ENCODE measurements around the gene THAP10.
"Not testable (repeated sequence)": the region's sequence is repeated elsewhere in the genome, so short reads cannot be mapped to it uniquely, and the experiment has no call there.

Gene THAP10

DNA sequence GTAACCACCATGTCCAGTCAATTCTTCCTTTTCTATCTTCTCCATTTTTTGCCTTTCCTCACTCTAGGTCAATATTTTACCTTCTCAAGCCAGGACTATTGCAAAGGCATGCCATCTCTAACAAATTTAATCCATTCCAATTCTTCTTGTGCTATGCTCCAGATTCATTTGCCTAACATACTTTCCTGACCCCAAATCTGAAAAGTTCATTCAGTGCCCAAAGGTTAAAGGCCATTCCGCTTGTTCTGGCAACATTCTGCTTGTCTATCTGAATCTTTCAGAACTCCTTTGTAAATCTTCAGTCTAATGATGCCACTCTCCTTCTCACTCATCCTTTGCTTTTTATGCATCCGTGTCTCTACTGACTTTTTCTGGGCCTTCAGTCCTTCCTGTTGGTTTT, 15.6 kb downstream of the THAP10 start:
- no peak for DNase-seq (ENCODE audit: low read depth in 2 of 2)

DNA sequence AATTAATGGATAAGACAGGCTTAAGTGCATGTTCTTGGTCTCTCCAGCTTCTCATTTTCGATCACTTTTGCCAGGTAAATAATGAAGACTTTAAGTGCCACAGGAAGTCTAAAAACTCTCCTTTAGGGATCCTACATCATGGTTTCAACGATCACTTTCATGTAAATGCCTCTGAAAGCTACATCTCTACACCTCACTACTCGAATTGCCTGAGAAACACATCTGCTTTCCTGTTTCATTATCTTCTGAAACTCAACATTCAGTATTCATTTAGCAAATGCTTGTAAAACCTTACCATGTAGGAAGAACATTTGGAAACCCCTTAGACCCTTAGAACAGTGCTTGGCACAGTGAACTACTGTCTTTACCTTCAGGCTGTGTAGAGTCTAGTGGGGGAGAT, 16.2 kb downstream of the THAP10 start:
- DNase-seq (ENCODE audit: low read depth in 2 of 2): no peak

DNA sequence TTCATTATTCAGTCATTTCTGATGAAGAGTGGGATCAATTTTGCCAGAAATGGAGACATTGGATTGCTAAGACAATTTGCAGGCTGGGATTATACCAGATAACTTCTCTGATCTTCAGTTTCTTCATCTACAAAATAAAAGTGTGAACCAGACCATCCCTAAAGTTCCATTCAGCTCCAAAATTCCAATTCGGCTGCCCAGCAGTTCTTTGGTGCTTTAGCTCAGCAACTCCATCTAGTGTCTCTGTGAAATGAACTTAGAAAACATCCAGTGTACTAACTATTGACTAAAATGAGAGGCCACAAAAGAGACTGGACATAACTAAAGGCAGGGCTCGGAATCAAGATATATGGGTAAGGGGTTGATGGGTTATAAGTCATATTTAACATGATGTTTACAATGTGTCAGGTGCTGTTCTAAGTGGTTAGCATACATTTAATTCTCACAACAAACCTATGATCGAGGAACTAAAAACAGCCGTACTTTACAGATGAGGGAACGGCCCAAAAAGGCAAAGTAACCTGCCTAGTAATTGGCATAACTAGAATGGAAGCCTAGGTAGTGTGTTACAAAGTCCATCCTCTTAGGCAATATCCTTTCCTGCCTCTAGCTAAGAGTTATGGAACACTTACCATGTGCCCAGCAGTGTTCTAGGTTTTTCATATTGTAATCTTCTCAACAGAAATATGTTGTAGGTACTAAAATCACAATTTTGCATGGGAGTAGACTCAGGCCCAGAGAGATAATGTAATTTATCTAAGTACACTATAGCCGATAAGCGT, 17.0 kb downstream of the THAP10 start:
- DNase-seq (ENCODE audit: low read depth in 2 of 2): no peak

DNA sequence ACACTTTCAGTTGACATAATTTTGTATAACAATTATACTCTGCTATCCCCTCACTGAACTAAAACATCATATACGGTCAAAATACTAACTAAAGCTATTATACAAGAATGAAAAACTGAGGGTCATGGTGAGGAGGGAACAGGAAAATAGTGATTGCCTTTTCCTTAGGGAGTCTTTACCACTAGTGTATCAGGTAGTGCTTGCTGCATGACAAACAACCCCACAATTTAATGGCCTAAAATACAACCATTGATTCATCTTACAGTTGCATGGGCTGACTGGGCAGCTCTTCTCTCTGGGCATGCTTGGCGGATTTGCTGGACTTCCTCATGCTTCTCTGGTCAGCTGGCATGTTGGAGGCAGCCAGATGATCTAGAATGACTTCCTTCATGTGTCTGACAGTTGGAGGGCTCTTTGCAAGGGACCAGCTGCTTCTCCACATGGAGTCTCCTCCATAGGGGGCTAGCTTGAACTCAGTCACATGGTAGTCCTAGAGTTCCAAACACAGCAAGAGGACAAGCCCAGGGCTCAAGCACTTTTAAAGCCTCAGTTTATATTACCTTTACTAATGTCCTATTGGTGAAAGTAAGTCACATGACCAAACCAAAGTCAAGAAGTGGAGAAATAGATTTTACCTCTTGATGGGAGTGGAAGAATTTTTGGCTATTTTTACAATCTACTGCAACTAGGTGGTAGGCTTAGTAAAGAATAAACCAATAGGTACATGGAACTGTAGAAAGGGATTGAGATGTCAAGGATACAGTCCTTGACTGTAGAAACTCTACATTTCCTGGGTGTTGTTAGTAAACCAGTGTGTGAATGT, 18.8 kb downstream of the THAP10 start:
- DNase-seq (ENCODE audit: low read depth in 2 of 2): no peak

DNA sequence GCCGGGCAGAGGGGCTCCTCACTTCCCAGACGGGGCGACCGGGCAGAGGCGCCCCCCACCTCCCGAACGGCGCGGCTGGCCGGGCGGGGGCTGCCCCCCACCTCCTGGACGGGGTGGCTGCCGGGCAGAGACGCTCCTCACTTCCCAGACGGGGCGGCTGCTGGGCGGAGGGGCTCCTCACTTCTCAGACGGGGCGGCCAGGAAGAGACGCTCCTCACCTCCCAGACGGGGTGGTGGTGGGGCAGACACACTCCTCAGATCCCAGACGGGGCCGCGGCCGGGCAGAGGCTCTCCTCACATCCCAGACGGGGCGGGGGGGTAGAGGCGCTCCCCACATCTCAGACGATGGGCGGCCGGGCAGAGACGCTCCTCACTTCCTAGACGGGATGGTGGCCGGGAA, 20.7 kb downstream of the THAP10 start:
- not testable (repeated sequence) for DNase-seq (ENCODE audit: low read depth in 2 of 2)

DNA sequence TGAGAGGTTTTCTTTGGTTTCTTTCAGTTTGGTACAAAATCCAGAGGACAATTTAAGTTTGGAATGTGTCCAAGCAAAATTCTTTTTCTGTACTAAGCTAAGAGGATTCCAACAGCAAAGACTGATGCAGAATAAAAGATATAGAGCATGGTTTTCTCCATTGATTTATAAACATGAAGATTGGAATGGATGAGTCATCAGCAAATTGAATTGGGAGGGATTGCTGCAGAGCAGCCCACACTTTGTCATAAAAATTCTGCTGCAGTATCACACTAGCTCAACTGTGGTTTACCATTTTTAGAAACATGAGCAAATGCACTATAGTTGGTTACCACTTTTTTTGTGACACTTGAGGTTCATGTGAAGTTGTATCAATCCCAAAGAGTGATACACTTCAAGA, 22.2 kb downstream of the THAP10 start:
- no peak for DNase-seq (ENCODE audit: low read depth in 2 of 2)

DNA sequence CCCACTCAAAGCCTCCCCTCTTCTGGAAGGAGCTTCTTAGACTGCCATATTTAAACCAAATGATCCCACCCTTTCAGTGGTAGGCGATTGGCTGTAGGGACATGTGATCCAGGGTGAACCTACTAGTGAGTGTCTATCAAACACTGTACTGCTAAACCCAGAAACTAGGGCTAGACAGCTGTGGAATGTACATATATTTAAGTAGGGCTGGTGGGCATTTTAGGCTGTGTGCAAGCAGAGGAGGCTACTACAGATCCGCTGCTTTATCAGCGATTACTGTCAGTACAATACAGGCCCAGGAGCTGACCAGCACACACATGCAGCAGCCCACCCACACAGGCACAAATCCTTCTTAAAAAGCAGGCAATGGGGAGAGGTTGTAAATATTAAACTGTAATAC, 22.9 kb downstream of the THAP10 start:
- DNase-seq (ENCODE audit: low read depth in 2 of 2): no peak

DNA sequence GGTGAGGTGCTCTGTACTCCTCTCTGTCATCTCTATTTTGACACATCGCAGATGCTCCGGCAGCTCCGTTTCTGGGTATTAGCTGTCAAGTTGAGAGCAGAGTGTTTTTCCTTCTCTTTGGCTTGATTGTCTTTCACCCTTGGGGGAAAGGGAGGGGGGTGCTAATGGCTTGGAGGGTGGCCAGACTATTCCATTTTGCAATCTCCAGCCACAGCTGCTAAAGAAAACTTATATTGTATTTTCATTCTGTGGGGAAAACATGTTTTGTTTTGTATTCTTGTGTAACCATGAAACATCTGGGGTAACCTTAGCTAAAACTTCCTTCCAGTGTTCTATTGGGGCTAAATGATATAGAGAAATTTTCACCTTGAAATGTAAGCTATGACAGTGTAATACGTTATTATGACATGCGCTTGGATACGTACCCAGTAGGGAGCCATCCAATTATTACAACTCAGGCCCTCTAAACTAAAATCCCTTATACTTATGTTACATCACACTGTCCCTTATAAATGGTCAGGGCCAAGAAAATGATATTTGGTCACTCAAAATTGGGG, 24.2 kb downstream of the THAP10 start:
- no peak for DNase-seq (ENCODE audit: low read depth in 2 of 2)

DNA sequence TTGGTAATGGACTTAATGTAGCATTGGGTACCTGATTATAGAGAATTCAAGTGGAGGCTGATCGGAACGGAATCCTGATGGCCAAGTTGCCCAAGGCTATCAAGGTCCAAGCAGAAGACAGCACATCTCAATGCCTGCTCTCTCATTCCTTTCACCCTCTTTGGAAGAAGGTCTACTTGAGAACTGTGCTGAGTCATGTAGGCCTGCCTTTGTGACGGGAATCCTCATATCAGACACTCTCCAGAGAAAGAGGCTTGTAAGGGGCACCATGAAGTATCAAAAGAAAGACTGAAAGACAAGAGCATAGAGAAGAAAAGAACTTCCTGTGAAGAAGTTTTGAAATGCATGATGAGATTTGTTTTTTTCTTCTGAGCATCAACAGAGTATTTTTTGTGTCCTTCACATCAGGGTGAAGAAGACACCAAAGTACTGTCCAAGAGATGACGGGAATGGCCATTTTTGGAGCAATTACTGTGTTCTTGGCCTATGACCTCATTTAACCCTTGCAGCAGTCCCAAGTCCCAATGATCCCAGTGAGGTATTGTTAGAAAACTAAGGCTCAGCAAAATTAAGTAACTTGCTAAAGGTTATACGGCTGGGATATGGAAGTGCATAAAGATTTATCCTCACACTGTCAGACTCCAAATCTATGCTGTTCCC, 25.1 kb downstream of the THAP10 start:
- no peak for DNase-seq (ENCODE audit: low read depth in 2 of 2)

DNA sequence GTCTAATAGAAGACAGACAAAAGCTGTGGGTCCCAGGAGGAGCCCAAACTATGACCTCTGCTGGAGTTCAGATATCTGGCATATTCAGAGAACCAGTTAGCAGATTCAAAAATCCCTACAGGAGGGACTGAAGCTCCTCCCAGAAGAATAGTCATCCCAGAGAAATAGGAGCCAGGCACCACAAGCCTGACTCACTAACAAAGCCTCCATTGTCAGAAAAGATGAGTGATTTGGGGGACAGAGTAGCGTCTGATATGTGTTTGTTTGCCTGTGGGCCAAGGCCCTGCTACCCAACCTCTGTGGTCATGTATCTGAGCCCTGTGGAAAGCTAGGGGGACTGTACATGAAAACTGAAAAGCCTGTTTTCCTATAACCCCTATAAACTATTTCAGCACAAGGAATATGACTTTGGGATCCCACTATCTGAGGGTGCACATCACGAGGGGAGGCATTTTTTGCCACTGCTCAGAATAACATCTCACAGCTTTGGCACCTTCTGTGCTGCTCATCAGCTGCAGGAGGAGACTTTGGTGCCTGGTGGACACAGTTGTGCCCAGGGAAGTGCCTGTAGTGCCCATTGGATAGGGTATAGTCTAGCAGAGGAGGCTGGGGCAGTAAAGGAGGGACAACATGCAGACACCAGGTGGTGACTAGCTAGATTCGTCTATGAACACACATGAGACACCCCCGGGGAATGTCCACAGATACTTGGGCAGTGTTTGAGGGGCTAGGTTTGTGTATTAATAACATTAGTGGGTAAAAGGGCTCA, 28.6 kb downstream of the THAP10 start:
- no peak for DNase-seq (ENCODE audit: low read depth in 2 of 2)

DNA sequence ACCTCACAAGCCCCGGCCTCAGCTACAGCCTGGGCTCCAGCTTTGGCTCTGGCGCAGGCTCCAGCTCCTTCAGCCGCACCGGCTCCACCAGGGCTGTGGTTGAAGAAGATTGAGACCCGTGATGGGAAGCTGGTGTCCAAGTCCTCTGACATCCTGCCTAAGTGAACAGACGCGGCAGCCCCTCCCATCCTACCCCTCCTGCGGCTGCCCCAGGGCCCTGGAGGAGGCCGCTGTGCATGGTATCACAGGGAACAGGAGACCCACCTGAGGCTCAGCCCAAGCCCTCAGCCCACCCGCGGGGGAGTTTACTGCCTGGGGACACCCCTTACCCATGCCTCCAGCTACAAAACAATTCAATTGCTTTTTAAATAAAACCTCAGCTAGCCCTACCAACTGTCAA, 32.2 kb downstream of the THAP10 start:
- no peak for DNase-seq (ENCODE audit: low read depth in 2 of 2)

DNA sequence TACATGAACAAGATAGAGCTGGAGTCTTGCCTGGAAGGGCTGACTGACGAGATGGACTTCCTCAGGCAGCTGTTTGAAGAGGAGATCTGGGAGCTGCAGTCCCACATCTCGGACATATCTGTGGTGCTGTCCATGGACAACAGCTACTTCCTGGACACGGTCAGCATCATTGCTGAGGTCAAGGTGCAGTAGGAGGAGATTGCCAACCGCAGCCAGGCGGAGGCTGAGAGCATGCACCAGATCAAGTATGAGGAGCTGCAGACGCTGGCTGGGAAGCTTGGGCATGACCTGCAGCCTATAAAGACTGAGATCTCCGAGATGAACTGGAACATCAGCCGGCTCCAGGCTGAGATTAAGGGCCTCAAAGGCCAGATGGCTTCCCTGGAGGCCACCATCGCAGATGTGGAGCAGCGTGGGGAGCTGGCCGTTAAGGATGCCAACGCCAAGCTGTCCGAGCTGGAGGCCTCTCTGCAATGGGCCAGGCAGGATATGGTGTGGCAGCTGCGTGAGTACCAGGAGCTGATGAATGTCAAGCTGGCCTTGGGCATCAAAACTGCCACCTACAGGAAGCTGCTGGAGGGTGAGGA, 32.8 kb downstream of the THAP10 start:
- no peak for DNase-seq (ENCODE audit: low read depth in 2 of 2)

DNA sequence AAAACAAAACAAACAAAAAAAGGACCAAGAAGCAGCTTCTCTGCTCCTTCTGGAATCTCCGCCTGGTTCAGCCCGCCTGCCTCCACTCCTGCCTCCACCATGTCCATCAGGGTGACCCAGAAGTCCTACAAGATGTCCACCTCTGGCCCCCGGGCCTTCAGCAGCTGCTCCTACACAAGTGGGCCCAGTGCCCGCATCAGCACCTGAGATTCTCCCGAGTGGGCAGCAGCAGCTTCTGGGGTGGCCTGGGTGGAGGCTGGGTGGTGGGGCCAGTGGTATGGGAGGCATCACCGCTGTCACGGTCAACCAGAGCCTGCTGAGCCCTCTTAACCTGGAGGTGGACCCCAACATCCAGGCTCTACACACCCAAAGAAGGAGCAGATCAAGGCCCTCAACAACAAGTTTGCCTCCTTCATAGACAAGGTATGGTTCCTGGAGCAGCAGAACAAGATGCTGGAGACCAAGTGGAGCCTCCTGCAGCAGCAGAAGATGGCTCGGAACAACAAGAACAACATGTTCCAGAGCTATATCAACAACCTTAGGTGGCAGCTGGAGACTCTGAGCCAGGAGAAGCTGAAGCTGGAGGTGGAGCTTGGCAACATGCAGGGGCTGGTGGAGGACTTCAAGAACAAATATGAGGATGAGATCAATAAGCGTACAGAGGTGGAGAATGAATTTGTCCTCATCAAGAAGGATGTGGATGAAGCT, 33.5 kb downstream of the THAP10 start:
- DNase-seq (ENCODE audit: low read depth in 2 of 2): not testable (repeated sequence)

DNA sequence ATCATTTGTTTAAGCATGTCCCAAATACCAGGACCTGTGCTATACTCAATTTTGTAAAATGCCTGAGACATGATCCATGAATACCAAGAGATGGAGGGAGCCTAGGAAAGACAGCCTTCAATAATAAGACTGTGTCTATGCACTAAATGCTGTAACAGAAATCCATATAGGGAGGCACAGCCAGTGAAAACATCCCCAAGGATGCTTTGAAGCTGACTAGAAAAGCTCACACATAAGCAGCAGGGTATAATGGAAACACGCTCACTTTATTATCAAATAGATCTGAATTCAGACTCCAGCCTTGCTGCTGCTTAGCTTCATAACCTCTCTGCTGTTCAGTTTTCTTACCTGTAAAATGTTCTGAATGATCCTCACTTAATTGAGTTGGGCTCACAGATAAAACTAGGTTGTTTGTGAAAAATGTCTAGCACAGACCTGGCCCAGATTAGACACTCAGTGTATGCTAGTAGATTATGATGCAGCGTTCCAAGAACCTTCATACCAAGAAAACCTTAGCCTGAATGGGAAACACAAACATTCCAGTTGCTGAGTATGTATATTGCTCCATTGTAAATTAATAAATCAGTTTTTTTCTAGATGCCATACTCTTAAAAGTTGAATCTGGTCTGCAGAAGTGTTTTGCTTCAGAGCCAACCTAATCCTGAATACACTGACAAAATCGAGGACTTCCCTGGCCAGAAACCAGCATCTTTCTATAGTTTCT, 34.5 kb downstream of the THAP10 start:
- no peak for DNase-seq (ENCODE audit: low read depth in 2 of 2)

DNA sequence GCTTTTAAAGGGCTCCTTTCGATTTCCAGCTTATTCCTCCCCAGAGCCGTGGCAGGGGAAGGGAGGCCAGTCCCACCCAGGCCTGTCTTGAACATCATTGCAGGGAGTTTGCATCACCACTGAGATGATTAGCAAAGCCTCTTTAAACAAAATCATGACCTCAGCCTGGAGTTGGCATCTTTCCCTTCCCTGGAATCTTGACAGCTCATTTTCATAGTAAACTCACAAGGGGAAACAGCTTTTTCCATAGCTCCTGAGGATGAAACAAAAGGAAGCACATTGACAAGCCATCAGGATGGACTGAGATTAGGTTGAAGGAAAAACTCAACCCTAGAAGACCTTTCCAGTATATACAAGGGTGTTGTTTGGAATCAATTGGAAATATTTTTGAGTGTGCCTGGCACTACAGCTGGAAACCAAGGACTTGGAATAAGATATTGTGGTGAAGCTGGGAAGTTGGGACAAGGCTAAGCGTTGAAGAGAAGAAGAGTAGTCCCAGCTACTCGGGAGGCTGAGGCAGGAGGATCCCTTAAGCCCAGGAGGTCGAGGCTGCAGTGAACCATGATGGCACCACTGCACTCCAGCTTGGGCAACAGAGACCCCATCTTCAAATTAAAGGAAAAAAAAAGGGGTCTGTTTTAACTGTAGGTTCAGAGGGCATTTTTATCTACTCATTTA, 35.2 kb downstream of the THAP10 start:
- no peak for DNase-seq (ENCODE audit: low read depth in 2 of 2)

DNA sequence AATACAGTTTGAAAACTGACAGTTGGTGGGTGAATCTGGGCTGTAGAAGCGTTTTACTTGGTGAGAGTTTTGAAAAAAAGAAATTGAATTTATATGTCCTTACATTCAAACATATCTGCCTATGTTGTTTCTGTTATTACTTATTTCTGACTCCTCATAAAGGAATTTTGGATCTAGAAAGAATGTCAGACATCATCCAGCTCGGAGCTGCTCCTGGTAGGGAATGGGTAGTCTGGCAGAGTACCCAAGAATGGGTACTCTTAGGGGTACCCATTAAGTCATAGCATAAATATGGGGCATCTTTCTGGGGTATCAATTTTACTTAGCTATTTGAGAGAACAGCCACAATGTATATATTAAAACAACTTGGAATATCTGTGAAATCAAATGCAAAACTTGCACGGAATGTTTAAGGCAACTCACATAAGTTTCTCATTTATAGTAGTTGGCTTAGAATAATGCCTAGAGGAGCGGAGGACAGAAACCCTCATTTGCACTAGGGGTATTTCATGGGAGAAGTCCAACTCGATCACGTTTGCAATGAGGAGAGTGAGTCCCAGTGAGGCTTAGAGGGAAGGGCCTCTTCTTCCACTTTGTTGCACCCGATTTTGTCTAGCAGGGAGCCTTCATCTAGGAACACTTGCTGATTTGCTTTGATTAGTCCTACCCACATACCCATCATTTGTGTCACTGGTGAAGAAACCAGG, 35.9 kb downstream of the THAP10 start:
- no peak for DNase-seq (ENCODE audit: low read depth in 2 of 2)

DNA sequence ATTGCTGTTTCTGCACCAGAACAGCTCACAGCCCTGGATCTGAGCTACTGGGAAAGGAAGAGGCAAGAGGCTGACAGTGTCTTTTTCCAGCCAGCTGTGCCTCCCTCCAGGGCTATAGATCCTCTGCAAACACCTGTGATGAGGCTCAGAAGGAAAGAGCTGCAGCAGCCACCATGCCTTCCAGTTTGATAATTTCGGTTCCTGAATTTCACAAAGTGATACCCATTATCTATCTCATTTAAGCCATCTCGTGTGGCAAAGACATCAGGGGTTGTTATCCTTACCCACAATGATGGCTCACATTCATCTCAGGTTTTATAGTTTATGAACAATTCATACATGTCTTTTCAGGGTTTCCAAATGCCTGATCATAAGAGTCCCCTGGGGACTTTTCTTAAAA, 36.5 kb downstream of the THAP10 start:
- DNase-seq (ENCODE audit: low read depth in 2 of 2): no peak

DNA sequence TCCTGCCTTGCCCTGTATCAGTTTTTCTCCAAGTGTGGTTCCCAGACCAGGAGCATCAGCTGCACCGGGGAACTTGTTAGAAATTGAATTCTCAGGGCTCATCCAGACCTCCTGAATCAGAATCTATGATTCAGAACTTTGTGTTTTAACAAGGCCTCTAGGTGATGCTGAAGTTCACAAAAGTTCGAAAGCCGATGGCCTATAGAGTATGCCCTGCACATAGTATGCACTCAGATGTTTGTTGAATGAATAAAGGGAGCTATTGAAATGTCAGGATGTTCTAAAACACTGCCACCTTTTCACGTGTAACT, 37.6 kb downstream of the THAP10 start:
- no peak for DNase-seq (ENCODE audit: low read depth in 2 of 2)

Measured in stimulated activated CD4-positive, alpha-beta T cell treated with anti-CD3 and anti-CD28 coated beads, Interleukin-1b, Interleukin-23, amount 100 ng/mL, for 4 hours (primary cell).